HCT116 (cell line): ENCODE results near the gene EIF2AK3. TPM values are rescaled to one million over a fixed set of nuclear protein-coding genes. Genes with fewer than 3 reads are reported as not detected.

Source experiments
- ATAC-seq: fragments of 200-7000 bp; cut with Tn5 transposase; 2 replicates; pipeline ENCODE4 v1.9.1; 2020; ENCODE audit warnings: mild to moderate bottlenecking, moderate library complexity
- BruUV-seq: library from RNA; stranded (reverse); fragments of 400-500 nt; replicated peaks from 2 replicates; lab custom pipeline; 2021; lab: Mats Ljungman, UMichigan
- CTCF ChIA-PET: fragments of 300-600 bp; sonication (Branson Sonifier 250); formaldehyde crosslinking; loops from one replicate; lab custom pipeline; 2021; ENCODE audit warnings: antibody characterized with exemption; lab: Charles Lee
- POLR2A ChIA-PET: fragments of 300-600, 350-600 bp; sonication (Branson Sonifier 250); formaldehyde crosslinking; loops from one replicate; lab custom pipeline; 2021; ENCODE audit warnings: antibody characterized with exemption; lab: Charles Lee
- RAD21 ChIA-PET, 2 experiments: fragments of 300-600 bp; sonication (Branson Sonifier 250); formaldehyde crosslinking; loops; one replicate each; lab custom pipeline; 2023; ENCODE audit warnings: low total read pairs in 2 of 2; ENCODE audit not compliant: uncharacterized antibody in 2 of 2, unreplicated experiment in 2 of 2, low non-redundant PET in 1 of 2; lab: Charles Lee
- DNase-seq: peaks from one replicate; pipeline ENCODE4 v3.0.0-alpha.2; 2010; ENCODE audit warnings: low read depth, low spot score
- H2AFZ ChIP-seq: fragments of 200-600 bp; shearing (Covaris generic), sonication (generic); 2 replicates; pipeline ENCODE4 v1.6.1; 2017; ENCODE audit warnings: low read depth, mixed run types, mixed read lengths, antibody characterized with exemption, low read length; ENCODE audit not compliant: poor library complexity, severe bottlenecking
- H3K27ac ChIP-seq: 2 replicates; pipeline ENCODE4 v1.5.1; 2012; ENCODE audit warnings: low read depth, low read length
- H3K27me3 ChIP-seq: fragments of 200-600 bp; sonication (generic); 2 replicates; pipeline ENCODE4 v1.6.1; 2016; ENCODE audit warnings: mixed run types, low read length, mixed read lengths; ENCODE audit not compliant: insufficient read depth
- H3K36me3 ChIP-seq, 2 experiments: fragments of 200-500 bp in 1 of 2; fragments of 200-600 bp in 1 of 2; sonication (Bioruptor generic) in 1 of 2; sonication (generic) in 1 of 2; 2 replicates each; pipeline versions ENCODE4 v1.5.1 to v1.6.1; 2014 to 2016; ENCODE audit warnings: low read length in 2 of 2, inconsistent platforms in 1 of 2, mixed read lengths in 1 of 2, mixed run types in 1 of 2; ENCODE audit not compliant: insufficient read depth in 2 of 2, control insufficient read depth in 1 of 2
- H3K4me1 ChIP-seq, 2 experiments: fragments of 200-600 bp in 1 of 2; sonication (generic) in 1 of 2; 2 replicates each; pipeline versions ENCODE4 v1.5.1 to v1.6.1; 2012 to 2017; ENCODE audit warnings: low read length in 2 of 2, inconsistent platforms in 1 of 2, mild to moderate bottlenecking in 1 of 2, mixed read lengths in 1 of 2, mixed run types in 1 of 2, moderate library complexity in 1 of 2; ENCODE audit not compliant: insufficient read depth in 2 of 2, control insufficient read depth in 1 of 2
- H3K4me2 ChIP-seq: fragments of 200-600 bp; sonication (generic); 2 replicates; pipeline ENCODE4 v1.6.1; 2017; ENCODE audit warnings: mixed run types, low read length, mixed read lengths
- H3K4me3 ChIP-seq, 2 experiments: fragments of 200-600 bp in 1 of 2; sonication (generic) in 1 of 2; replicated peaks in 1 of 2; 2 replicates each; pipeline ENCODE4 v1.5.1; 2011 to 2016; ENCODE audit warnings: low read length in 2 of 2, control low read depth in 1 of 2, low read depth in 1 of 2, mild to moderate bottlenecking in 1 of 2, mixed read lengths in 1 of 2, mixed run types in 1 of 2
- H3K79me2 ChIP-seq: fragments of 200-600 bp; sonication (generic); 2 replicates; pipeline ENCODE4 v1.6.1; 2017; ENCODE audit warnings: mild to moderate bottlenecking, mixed run types, low read length, moderate library complexity, mixed read lengths; ENCODE audit not compliant: insufficient read depth
- H3K9ac ChIP-seq: fragments of 200-600 bp; sonication (generic); 2 replicates; pipeline ENCODE4 v1.6.1; 2016; ENCODE audit warnings: low read length, mixed read lengths
- H3K9me2 ChIP-seq: fragments of 200-600 bp; sonication (generic), shearing (Covaris generic); 2 replicates; pipeline ENCODE4 v1.6.1; 2017; ENCODE audit warnings: mixed run types, mild to moderate bottlenecking, moderate library complexity; ENCODE audit not compliant: insufficient read depth
- H3K9me3 ChIP-seq, 2 experiments: fragments of 200-500 bp in 1 of 2; fragments of 200-600 bp in 1 of 2; sonication (Bioruptor generic) in 1 of 2; sonication (generic) in 1 of 2; 2 replicates each; pipeline ENCODE4 v1.6.1; 2014 to 2017; ENCODE audit warnings: low read length in 2 of 2, mixed read lengths in 2 of 2, inconsistent platforms in 1 of 2, low read depth in 1 of 2, mild to moderate bottlenecking in 1 of 2, mixed run types in 1 of 2, moderate library complexity in 1 of 2; ENCODE audit not compliant: control insufficient read depth in 1 of 2, insufficient read depth in 1 of 2
- H4K20me1 ChIP-seq: fragments of 200-600 bp; sonication (generic), shearing (Covaris generic); 2 replicates; pipeline ENCODE4 v1.6.1; 2017; ENCODE audit warnings: mixed run types, mild to moderate bottlenecking, moderate library complexity; ENCODE audit not compliant: insufficient read depth
- ATF3 ChIP-seq: IDR thresholded peaks from 2 replicates; pipeline ENCODE4 v1.6.1; 2012
- EGR1 ChIP-seq: IDR thresholded peaks from 2 replicates; pipeline ENCODE4 v1.6.1; 2012; ENCODE audit warnings: low read depth
- EZH2phosphoT487 ChIP-seq: fragments of 200-600 bp; IDR thresholded peaks from 2 replicates; pipeline ENCODE4 v1.6.1; 2018; ENCODE audit warnings: antibody characterized with exemption, borderline replicate concordance
- FOSL1 ChIP-seq: IDR thresholded peaks from 2 replicates; pipeline ENCODE4 v1.6.1; 2012; ENCODE audit warnings: low read depth
- JUND ChIP-seq: IDR thresholded peaks from 2 replicates; pipeline ENCODE4 v1.6.1; 2012
- MAX ChIP-seq: IDR thresholded peaks from 2 replicates; pipeline ENCODE4 v1.6.1; 2012
- POLR2AphosphoS5 ChIP-seq: IDR thresholded peaks from 2 replicates; pipeline ENCODE4 v1.6.1; 2011; ENCODE audit warnings: mild to moderate bottlenecking, low read depth, low read length, moderate library complexity
- RAD21 ChIP-seq: IDR thresholded peaks from 2 replicates; pipeline ENCODE4 v1.6.1; 2012; ENCODE audit warnings: low read depth, mild to moderate bottlenecking
- SRF ChIP-seq: IDR thresholded peaks from 2 replicates; pipeline ENCODE4 v1.6.1; 2012; ENCODE audit warnings: low read depth
- TCF7L2 ChIP-seq: IDR thresholded peaks from 2 replicates; pipeline ENCODE4 v1.7.0; 2011; ENCODE audit warnings: borderline replicate concordance, inconsistent platforms; ENCODE audit not compliant: insufficient read depth, insufficient read length; ENCODE audit errors: extremely low read depth
- ZBTB33 ChIP-seq: IDR thresholded peaks from 2 replicates; pipeline ENCODE4 v1.6.1; 2011; ENCODE audit warnings: mild to moderate bottlenecking, low read length, moderate library complexity; ENCODE audit not compliant: insufficient replicate concordance; ENCODE audit errors: extremely low read depth
- ZFX ChIP-seq: fragments of 450-650 bp; IDR thresholded peaks from 2 replicates; pipeline ENCODE4 v1.6.1; 2017
- ZNF274 ChIP-seq: fragments of 200-500 bp; sonication (Bioruptor generic); IDR thresholded peaks from 2 replicates; pipeline ENCODE4 v1.6.1; 2014; ENCODE audit warnings: mild to moderate bottlenecking, low read depth, low read length, inconsistent platforms
- intact Hi-C: fragments of 100-400 bp; cut with micrococcal nuclease; formaldehyde crosslinking; loops from 2 replicates; pipeline ENCODE4 v1.10.0; 2022
- total RNA-seq: library from RNA; stranded (reverse); gene quantifications from one replicate; pipeline ENCODE4 v1.2.1, GENCODE V29; 2021; ENCODE audit not compliant: unreplicated experiment

The EIF2AK3 gene
- total RNA-seq, 1 experiment from 2014 or later = 8.9 TPM

- Histone ChIP-seq H3K79me2 (0 out of 2 replicates have a peak, but pooled peaks cover 2% of the 10 kb centered on the region), H3K27me3 (no peaks in the 10 kb centered on the region), H3K9ac (no peak overlapping the region), H3K4me3 (no peak overlapping the region), H2AFZ (no peak overlapping the region), H3K4me2 (no peak overlapping the region), H3K9me3 (no peaks in the 10 kb centered on the region), H4K20me1 (0 out of 2 replicates have a peak, but pooled peaks cover 3% of the 10 kb centered on the region), H3K36me3 (no peaks in the 10 kb centered on the region), H3K4me1 (peaks cover 7 to 31% of the 10 kb centered on the region in 2 experiments; a peak in 3 of 4 replicates), H3K27ac (no peak overlapping the region), H3K9me2 (no peaks in the 10 kb centered on the region)
- DNase-seq (no peak), ATAC-seq (no peak)
- intact Hi-C loops = no loop called here
- CTCF ChIA-PET = no interaction called here
- RAD21 ChIA-PET = no interaction called here
- no TSS peak for BruUV-seq
- TF ChIP-seq RAD21 (no peak), SRF (no peak), FOSL1 (no peak), ZBTB33 (no peak), ATF3 (no peak), JUND (no peak), EZH2phosphoT487 (no peak), POLR2AphosphoS5 (no peak), TCF7L2 (no peak), EGR1 (no peak), ZFX (no peak), ZNF274 (no peak), MAX (no peak)
- POLR2A ChIA-PET = no interaction called here
Observed at GRCh38 chr2:88606371-88607030, 20.8 kb downstream of the EIF2AK3 start.
